K562 (cell line): ENCODE data around the gene CCNYL1. TPM values are rescaled to one million over a fixed set of nuclear protein-coding genes. Genes with fewer than 3 reads are reported as not detected.

Experiments
- ATAC-seq: fragments of 200-7000 bp; cut with Tn5 transposase; 3 replicates; pipeline ENCODE4 v1.9.1; 2020; ENCODE audit warnings: moderate library complexity
- BruUV-seq: library from RNA; stranded (reverse); fragments of 400-500 nt; replicated peaks from 2 replicates; lab custom pipeline; 2021; lab: Mats Ljungman, UMichigan
- CTCF ChIA-PET: fragments of 300-600 bp; formaldehyde crosslinking; extraction: SDS; loops from one replicate; lab custom pipeline; 2021; ENCODE audit warnings: low intra/inter-chr PET ratio; lab: Yijun Ruan, JAX
- POLR2A ChIA-PET: fragments of 300-600, 350-650 bp; sonication (Branson Sonifier 250); formaldehyde crosslinking; extraction: SDS; loops from one replicate; lab custom pipeline; 2021; ENCODE audit warnings: antibody characterized with exemption, inconsistent platforms; lab: Yijun Ruan, JAX
- DNase-seq, 4 experiments: peaks; one replicate each; pipeline versions ENCODE4 v3.0.0 to v3.0.0-alpha.2; 2011 to 2018; ENCODE audit warnings: low spot score in 3 of 4, mixed read lengths in 3 of 4; ENCODE audit errors: extremely low read depth in 1 of 4
- FAIRE-seq: peaks from 2 replicates; lab custom pipeline; 2011; peaks lifted over from hg19 to GRCh38; lab: Jason Lieb, UNC
- H2AFZ ChIP-seq: 2 replicates; pipeline ENCODE4 v1.6.0; 2011; ENCODE audit warnings: low read depth, low read length, control low read depth, inconsistent platforms
- H3K27ac ChIP-seq: fragments of 200-600 bp; 3 replicates; pipeline ENCODE4 v1.8.0; 2011; ENCODE audit warnings: low read depth, mild to moderate bottlenecking, control low read depth, inconsistent platforms, low read length, moderate library complexity, mixed read lengths; ENCODE audit errors: extremely low read depth
- H3K27me3 ChIP-seq, 2 experiments: fragments of 300-600 bp in 1 of 2; 2 replicates in 1 of 2; 3 replicates in 1 of 2; pipeline versions ENCODE4 v1.6.0 to v1.8.0; 2011; ENCODE audit warnings: inconsistent platforms in 2 of 2, low read length in 2 of 2, mild to moderate bottlenecking in 1 of 2, mixed read lengths in 1 of 2, moderate library complexity in 1 of 2; ENCODE audit not compliant: control insufficient read depth in 2 of 2, insufficient read depth in 2 of 2
- H3K36me3 ChIP-seq: fragments of 300-600 bp; 3 replicates; pipeline ENCODE4 v1.8.0; 2011; ENCODE audit warnings: mild to moderate bottlenecking, low read length, inconsistent platforms; ENCODE audit not compliant: control insufficient read depth, insufficient read depth
- H3K4me1 ChIP-seq, 2 experiments: fragments of 200-600 bp in 1 of 2; replicated peaks in 1 of 2; 2 replicates in 1 of 2; 3 replicates in 1 of 2; pipeline versions ENCODE4 v1.5.1 to v1.8.0; 2011; ENCODE audit warnings: inconsistent platforms in 2 of 2, low read length in 2 of 2, mild to moderate bottlenecking in 1 of 2, mixed read lengths in 1 of 2, moderate library complexity in 1 of 2; ENCODE audit not compliant: control insufficient read depth in 2 of 2, insufficient read depth in 2 of 2
- H3K4me2 ChIP-seq: 2 replicates; pipeline ENCODE4 v1.6.1; 2011; ENCODE audit warnings: low read length, control low read depth, inconsistent platforms, mixed read lengths; ENCODE audit not compliant: insufficient read depth
- H3K4me3 ChIP-seq: fragments of 200-600 bp; sonication (generic), shearing (Covaris generic); 2 replicates; pipeline ENCODE4 v1.5.1; 2016; ENCODE audit warnings: control low read depth, inconsistent platforms
- H3K79me2 ChIP-seq: fragments of 200-600 bp; 3 replicates; pipeline ENCODE4 v1.8.0; 2011; ENCODE audit warnings: low read length, inconsistent platforms; ENCODE audit not compliant: control insufficient read depth, insufficient read depth
- H3K9ac ChIP-seq, 2 experiments: 2 replicates each; pipeline versions ENCODE4 v1.6.0 to v1.6.1; 2011; ENCODE audit warnings: low read depth in 2 of 2, low read length in 2 of 2, control low read depth in 1 of 2, inconsistent platforms in 1 of 2, mild to moderate bottlenecking in 1 of 2, mixed read lengths in 1 of 2; ENCODE audit not compliant: insufficient read depth in 1 of 2
- H3K9me1 ChIP-seq: one replicate; pipeline ENCODE4 v1.6.0; 2011; ENCODE audit warnings: inconsistent platforms, mild to moderate bottlenecking, low read length, moderate library complexity; ENCODE audit not compliant: control insufficient read depth, insufficient read depth
- H3K9me3 ChIP-seq: replicated peaks from 2 replicates; pipeline ENCODE4 v1.5.1; 2011; ENCODE audit warnings: low read depth, low read length, inconsistent platforms; ENCODE audit not compliant: control insufficient read depth, insufficient read depth
- H4K20me1 ChIP-seq: replicated peaks from 2 replicates; pipeline ENCODE4 v1.6.1; 2011; ENCODE audit warnings: low read length, inconsistent platforms, mixed read lengths; ENCODE audit not compliant: control insufficient read depth, insufficient read depth
- NCOA4 ChIP-seq: fragments of 450-650 bp; IDR thresholded peaks from 2 replicates; pipeline ENCODE4 v1.6.1; 2018; ENCODE audit warnings: mild to moderate bottlenecking; ENCODE audit not compliant: partially characterized antibody
- PHF20 ChIP-seq: fragments of 450-650 bp; IDR thresholded peaks from 2 replicates; pipeline ENCODE4 v1.6.1; 2018; ENCODE audit not compliant: partially characterized antibody
- YBX1 ChIP-seq: fragments of 450-650 bp; IDR thresholded peaks from 2 replicates; pipeline ENCODE4 v1.7.1; 2016; ENCODE audit warnings: mild to moderate bottlenecking
- ZC3H11A ChIP-seq: IDR thresholded peaks from 2 replicates; pipeline ENCODE4 v1.6.1; 2012; ENCODE audit warnings: low read depth, low read length, improper control_type of control experiment
- ZNF780A ChIP-seq: fragments of 250-450 bp; sonication (Bioruptor Pico); IDR thresholded peaks from 2 replicates; pipeline ENCODE4 v1.5.0; 2021; ENCODE audit warnings: mild to moderate bottlenecking
- ZNF830 ChIP-seq: fragments of 250-450 bp; sonication (Bioruptor Pico); IDR thresholded peaks from 2 replicates; pipeline ENCODE4 v1.5.0; 2021; ENCODE audit warnings: mild to moderate bottlenecking
- WGBS: fragments of 100-300 bp; shearing (Covaris generic); methylation state at CpG from one replicate; pipeline ENCODE4 v1.1.6; 2016; ENCODE audit warnings: low coverage, mixed read lengths; ENCODE audit not compliant: insufficient coverage; ENCODE audit errors: missing lambda C conversion rate; 5-methylcytosine and 5-hydroxymethylcytosine counted together
- in situ Hi-C: fragments of 300-500 bp; cut with MboI; formaldehyde crosslinking; loops from 4 replicates; pipeline ENCODE4 v1.15.0; 2018; ENCODE audit warnings: inconsistent platforms, mixed read lengths
- intact Hi-C: fragments of 100-400 bp; cut with micrococcal nuclease; formaldehyde crosslinking; loops from 2 replicates; pipeline ENCODE4 v1.14.2; 2022
- polyA plus RNA-seq, 8 experiments: library from polyadenylated mRNA; depleted of rRNA in 4 of 8; stranded (reverse) in 5 of 8; unstranded in 3 of 8; fragments of >200 nt; fragmentation: Nextera tagmentation in 2 of 8; fragmentation: Illumina TruSeq in 1 of 8; extraction: Ambion mirVana in 2 of 8; extraction: Trizol in 1 of 8; gene quantifications; 2 replicates each; pipeline versions ENCODE4 v1.2.1 to v1.2.3, GENCODE V29; 2011 to 2014; ENCODE audit warnings: inconsistent platforms in 1 of 8, missing spikeins in 1 of 8
- total RNA-seq, 7 experiments: library from RNA; depleted of rRNA in 6 of 7; stranded (reverse); fragments of >200 nt in 6 of 7; fragmentation: Illumina TruSeq in 2 of 7; extraction: Trizol in 2 of 7; gene quantifications; 2 replicates each; pipeline versions ENCODE4 v1.2.1 to v1.2.3, GENCODE V29; 2011 to 2021; ENCODE audit warnings: low replicate concordance in 1 of 7
- TF ChIP-seq, protein P1 (sequence below): IDR thresholded peaks from 3 replicates; pipeline ENCODE4 v1.6.1; 2011; ENCODE audit warnings: borderline replicate concordance, mild to moderate bottlenecking; ENCODE audit not compliant: insufficient read length, insufficient read depth
- TF ChIP-seq, protein P2 (sequence below): IDR thresholded peaks from 2 replicates; pipeline ENCODE4 v1.6.1; 2011; ENCODE audit not compliant: insufficient read length; ENCODE audit errors: extremely low read depth
- TF ChIP-seq, protein P3 (sequence below), 2 experiments: fragments of 200-800 bp in 1 of 2; sonication (Bioruptor generic) in 1 of 2; sonication (generic) in 1 of 2; formaldehyde crosslinking in 1 of 2; IDR thresholded peaks in 1 of 2; conservative IDR thresholded peaks in 1 of 2; 2 replicates each; pipeline versions ENCODE4 v1.5.0 to v1.6.1; 2016 to 2020; ENCODE audit warnings: missing compliant biosample characterization in 1 of 2, missing genetic modification characterization in 1 of 2, missing genetic modification reagents in 1 of 2

Gene CCNYL1
- total and polyA plus RNA-seq, 9 of the 15 experiments (the other 6 are each of a cell fraction or from before 2014, with no cell fraction given), result 1.9 to 7.5 (median 4.7) TPM

DNA sequence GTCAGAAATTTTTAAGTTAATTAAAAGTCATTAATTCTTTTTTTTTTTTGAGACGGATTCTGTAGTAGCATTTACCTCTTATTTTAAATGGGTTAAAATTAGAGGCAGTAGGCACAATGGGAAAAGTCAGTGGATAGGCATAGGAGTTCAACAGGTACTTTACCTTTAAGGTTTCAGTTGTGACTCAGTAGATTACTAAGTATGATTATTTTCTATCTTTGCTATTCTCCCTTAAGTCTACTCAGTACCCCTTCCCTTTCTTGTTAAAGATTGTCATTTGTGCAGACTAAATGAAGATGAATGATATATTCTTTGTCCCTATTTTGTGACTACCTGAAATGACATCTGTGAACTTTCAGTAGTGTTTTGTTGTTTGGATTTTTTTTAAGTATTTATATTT, 19.7 kb downstream of the CCNYL1 start:
- FAIRE-seq (no peak), DNase-seq (no peak), ATAC-seq (no peak)
- no TSS peak for BruUV-seq
- 19% methylated on average over 1 of the region's 1 CpG for WGBS
- Histone ChIP-seq H3K79me2 (no peaks in the 10 kb centered on the region), H3K27ac (no peak overlapping the region), H4K20me1 (no peaks in the 10 kb centered on the region), H3K4me1 (no peaks in the 10 kb centered on the region), H3K36me3 (no peaks in the 10 kb centered on the region), H3K4me2 (no peak overlapping the region), H3K4me3 (no peak overlapping the region), H3K9me1 (no peaks in the 10 kb centered on the region), H3K9me3 (no peaks in the 10 kb centered on the region), H3K27me3 (no peaks in the 10 kb centered on the region), H3K9ac (no peak overlapping the region), H2AFZ (no peak overlapping the region)
- ChIA-PET POLR2A (no interaction called here), CTCF (no interaction called here)
- no peak for TF ChIP-seq ZNF830 (CRISPR knock-in tag)
- intact Hi-C loops, result loop anchor here (10.0 kb wide), 1 partner anchor 926 kb away; no protein-coding TSS in a partner anchor
- in situ Hi-C loops, result no loop called here

DNA sequence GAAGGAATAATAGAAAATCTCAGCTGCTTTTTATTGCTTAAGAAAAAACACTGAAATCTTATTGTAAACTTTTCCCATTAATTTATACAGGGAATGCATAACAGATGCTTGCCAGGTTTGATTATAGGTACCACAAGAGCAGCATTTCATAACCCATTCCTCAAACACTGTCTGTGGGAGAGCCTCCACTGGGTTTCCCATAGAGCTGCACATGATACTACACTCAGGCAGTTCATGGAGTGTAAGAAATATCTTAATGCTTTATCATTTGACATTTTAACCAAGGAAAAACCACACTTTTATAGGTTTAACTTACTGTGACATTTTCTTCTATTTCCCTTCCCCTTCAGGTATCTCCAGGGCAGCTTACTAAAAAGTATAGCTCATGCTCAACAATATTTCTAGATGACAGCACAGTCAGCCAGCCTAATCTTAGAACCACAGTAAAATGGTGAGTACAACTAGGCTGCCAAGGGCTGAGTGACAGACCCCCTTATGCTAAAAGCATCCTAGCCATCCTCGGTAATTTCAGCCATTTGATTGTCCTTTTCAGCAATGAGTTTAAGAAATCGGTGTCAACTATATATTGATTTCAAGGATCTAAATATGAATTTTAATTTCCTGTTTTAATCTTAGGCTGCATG, 22.3 kb downstream of the CCNYL1 start:
- Histone ChIP-seq H3K4me3 (no peak overlapping the region), H3K9ac (no peak overlapping the region)
- ATAC-seq, result no peak
- no peak for TF ChIP-seq ZC3H11A
- TF ChIP-seq, protein P1, sequence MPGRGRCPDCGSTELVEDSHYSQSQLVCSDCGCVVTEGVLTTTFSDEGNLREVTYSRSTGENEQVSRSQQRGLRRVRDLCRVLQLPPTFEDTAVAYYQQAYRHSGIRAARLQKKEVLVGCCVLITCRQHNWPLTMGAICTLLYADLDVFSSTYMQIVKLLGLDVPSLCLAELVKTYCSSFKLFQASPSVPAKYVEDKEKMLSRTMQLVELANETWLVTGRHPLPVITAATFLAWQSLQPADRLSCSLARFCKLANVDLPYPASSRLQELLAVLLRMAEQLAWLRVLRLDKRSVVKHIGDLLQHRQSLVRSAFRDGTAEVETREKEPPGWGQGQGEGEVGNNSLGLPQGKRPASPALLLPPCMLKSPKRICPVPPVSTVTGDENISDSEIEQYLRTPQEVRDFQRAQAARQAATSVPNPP, result no peak
- no peak for TF ChIP-seq YBX1
- TF ChIP-seq, protein P2, sequence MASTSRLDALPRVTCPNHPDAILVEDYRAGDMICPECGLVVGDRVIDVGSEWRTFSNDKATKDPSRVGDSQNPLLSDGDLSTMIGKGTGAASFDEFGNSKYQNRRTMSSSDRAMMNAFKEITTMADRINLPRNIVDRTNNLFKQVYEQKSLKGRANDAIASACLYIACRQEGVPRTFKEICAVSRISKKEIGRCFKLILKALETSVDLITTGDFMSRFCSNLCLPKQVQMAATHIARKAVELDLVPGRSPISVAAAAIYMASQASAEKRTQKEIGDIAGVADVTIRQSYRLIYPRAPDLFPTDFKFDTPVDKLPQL, result no peak
- TF ChIP-seq, protein P3, sequence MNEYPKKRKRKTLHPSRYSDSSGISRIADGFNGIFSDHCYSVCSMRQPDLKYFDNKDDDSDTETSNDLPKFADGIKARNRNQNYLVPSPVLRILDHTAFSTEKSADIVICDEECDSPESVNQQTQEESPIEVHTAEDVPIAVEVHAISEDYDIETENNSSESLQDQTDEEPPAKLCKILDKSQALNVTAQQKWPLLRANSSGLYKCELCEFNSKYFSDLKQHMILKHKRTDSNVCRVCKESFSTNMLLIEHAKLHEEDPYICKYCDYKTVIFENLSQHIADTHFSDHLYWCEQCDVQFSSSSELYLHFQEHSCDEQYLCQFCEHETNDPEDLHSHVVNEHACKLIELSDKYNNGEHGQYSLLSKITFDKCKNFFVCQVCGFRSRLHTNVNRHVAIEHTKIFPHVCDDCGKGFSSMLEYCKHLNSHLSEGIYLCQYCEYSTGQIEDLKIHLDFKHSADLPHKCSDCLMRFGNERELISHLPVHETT (CRISPR knock-in tag; conservative IDR thresholded peaks at IDR 0.05 in 1 of 2, IDR thresholded peaks at IDR 0.05 in 1 of 2), result no peak
- TF ChIP-seq NCOA4, result no peak
- no peak for TF ChIP-seq ZNF780A
- TF ChIP-seq PHF20, result no peak

More for the DNA sequence above, 22.3 kb downstream of the CCNYL1 start:
- Histone ChIP-seq H4K20me1 (no peaks in the 10 kb centered on the region), H3K4me1 (no peaks in the 10 kb centered on the region), H2AFZ (no peak overlapping the region), H3K4me2 (no peak overlapping the region), H3K79me2 (no peaks in the 10 kb centered on the region), H3K9me3 (no peaks in the 10 kb centered on the region), H3K9me1 (no peaks in the 10 kb centered on the region), H3K27me3 (no peaks in the 10 kb centered on the region), H3K36me3 (no peaks in the 10 kb centered on the region), H3K27ac (no peak overlapping the region)
- POLR2A ChIA-PET, result no interaction called here
- DNase-seq (no peak), FAIRE-seq (no peak)
- WGBS, result 14% methylated on average over 2 of the region's 2 CpGs
- no TSS peak for BruUV-seq
- CTCF ChIA-PET, result interaction anchor here (0.6 to 2.5 kb wide), 2 partner anchors 12 to 107 kb away, joined by 3 to 12 read pairs; no protein-coding TSS in a partner anchor
- intact Hi-C loops (loop anchor here (2.0 to 10.0 kb wide), 2 partner anchors 107 to 929 kb away; no protein-coding TSS in a partner anchor), in situ Hi-C loops (no loop called here)
